GM21515 (cell line): Measurements from ENCODE around the gene KRTAP5-6.

ENCODE experiments used
- ATAC-seq: cut with Tn5 transposase; IDR thresholded peaks from one replicate; pipeline ENCODE4 v1.9.1; 2021; ENCODE audit not compliant: unreplicated experiment

KRTAP5-6 gene

DNA sequence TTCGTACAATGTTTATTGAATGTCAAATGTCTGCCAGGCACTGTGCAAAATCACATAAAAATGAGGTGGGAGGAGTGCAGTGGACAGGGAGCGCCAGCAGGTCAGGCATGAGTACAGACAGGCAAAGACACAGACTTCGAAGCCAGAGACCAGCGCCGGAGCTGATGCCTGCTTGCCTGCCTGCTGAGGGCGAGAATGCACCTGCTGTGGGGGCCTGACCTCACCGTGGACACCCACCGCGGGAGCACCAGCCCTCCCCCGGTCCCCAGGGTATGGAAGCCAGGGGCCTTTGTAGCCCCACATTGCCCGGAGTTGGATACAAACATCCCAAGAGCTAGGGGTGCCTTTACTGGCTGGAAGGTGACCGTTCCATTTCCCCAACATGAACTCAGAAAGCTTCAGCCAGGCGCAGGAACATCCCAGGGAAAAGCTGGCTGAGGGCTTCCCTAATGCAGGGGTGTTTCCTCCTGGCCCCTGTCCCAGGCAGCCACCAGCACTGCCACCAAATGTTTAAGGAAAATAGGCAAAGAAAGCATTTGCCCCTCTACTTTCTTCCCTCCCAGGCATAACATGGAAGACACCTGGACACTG, 35.5 kb downstream of the KRTAP5-6 start:
- no peak for ATAC-seq

DNA sequence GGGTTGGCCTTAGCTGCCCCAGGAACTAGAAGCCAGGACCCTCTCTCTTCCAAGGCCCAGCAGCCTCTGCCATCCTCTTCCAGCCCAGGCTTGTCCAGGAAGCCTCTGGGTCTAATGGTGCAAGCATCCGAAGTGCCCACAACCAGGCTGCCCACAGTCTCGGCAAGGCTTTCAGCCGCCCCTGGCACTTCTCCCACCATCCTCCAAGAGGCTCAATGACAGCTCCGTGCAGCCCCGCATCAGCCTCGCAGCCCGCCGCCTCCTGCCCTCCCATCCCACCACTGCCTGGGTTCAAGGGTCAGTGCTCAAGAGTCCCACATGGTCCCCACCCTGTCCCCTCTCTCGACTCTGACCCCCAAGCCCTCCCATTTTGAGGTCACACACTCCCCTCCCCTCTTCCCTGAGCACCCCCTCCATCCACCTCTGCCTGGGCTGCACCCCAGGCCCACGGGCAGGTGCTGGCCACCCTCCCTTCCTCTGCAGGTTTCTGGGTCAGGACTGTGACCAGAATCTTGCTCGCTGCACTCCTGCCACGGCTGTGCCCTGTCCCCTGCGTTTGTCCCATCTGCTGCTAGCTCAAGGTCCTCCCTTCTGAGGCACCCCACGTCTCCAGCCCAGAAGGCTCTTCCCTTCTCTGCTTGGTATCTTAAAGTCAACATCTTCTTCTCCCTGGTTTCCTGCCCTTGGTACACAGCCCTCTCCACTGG, 36.2 kb downstream of the KRTAP5-6 start:
- no peak for ATAC-seq

DNA sequence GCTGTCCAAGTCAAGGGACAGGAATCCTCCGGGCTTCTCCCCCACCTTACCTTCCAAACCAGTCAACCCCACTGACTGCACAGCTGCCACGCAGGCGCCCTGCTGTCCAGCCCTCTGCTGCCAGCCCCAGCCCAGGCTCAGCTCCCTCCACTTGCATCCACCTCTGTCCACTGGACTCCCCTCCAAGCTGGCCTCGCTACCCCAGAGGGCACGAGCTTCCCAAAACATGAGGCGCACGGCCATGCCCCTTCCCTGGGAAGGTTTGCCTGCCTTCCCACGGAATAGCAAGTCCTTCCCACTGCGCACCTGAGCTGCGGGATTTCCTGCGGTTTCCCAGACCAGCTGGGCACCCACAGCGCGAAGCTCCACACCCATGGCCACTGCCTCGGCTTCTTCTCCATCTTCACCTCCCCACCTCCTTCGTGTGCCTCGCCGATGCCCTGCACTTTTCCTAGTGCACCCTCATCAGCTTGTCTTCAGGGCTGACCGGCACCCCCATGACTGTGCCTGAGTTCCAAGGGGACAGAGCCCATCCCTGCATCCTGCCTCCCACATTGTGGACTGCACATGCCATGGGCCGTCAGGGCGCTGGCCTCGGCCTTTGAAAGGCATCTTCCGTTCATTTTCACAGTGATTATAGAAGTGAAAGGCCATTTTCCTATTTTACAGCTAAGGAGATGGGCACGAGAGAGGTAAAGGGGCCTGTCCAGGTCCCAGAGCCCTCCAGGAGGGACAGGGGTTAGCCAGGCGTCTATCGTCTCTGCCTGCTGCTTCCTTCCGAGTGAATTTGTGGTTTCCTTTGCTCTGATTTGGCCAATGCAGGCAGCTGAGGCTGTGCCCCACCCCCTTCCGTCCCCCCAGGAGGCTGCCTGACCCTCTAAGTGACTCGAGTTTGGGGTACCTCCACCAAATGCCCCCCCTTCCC, 37.0 kb downstream of the KRTAP5-6 start:
- ATAC-seq, result no peak

DNA sequence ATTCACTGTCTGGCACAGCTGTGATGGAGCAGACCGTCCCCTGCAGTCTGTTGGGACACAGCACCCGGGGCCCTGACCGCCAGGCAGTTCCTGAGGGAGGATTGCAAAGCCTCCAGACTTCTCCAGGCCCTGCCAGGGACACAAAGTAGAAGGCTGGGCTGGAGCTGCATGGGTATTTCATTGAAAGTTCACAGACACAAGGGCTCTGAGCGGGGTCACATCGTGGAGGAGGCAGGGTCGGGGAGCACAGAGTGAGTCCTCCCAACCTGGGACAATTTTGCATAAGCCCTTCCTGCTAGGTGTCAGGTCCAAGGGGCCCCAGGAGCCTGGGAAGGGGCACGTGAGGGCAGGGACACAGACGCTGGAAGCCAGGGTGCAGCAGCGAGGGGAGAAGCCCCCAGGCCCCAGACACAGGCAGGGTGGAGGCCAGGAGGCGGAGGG, 37.7 kb downstream of the KRTAP5-6 start:
- ATAC-seq, result no peak

DNA sequence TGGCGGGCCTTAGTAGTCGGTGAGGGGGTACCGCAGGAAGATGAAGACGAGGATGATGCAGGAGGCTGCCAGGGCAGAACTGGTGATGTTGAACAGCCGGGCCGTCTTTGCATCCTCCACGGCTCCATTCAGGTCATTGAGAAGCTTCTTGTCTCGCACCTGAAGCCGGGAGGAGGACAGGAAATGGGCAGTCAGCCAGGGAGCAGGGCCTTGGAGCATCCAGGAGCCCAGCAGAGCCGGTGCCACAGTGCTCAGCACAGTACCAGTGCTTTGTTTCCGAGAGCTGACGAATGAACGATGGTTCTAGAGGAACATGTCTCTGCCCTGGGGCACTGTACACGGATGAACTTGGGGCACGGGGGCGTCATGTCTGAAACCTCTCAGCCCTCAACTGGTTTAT, 38.3 kb downstream of the KRTAP5-6 start:
- no peak for ATAC-seq

DNA sequence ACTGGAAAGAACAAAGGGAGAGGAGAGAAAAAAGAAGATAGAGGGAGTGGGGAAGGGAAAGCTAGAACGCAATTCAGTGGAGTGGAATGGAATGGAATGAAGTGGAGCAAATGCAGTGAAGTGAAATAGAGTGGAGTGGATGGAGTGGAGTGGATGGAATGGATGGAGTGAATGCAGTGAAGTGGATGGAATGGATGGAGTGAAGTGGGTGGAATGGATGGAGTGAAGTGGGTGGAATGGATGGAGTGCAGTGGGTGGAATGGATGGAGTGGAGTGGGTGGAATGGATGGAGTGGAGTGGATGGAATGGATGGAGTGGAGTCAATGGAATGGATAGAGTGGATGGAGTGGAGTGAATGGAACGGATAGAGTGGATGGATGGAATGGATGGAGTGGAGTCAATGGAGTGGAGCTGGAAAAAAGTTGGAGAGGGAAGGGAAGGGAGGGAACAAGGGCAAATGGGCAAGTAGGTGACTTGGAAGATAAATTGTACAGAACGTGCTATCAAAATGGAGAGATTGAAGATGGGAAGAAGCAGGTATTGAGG, 39.5 kb downstream of the KRTAP5-6 start:
- no peak for ATAC-seq

DNA sequence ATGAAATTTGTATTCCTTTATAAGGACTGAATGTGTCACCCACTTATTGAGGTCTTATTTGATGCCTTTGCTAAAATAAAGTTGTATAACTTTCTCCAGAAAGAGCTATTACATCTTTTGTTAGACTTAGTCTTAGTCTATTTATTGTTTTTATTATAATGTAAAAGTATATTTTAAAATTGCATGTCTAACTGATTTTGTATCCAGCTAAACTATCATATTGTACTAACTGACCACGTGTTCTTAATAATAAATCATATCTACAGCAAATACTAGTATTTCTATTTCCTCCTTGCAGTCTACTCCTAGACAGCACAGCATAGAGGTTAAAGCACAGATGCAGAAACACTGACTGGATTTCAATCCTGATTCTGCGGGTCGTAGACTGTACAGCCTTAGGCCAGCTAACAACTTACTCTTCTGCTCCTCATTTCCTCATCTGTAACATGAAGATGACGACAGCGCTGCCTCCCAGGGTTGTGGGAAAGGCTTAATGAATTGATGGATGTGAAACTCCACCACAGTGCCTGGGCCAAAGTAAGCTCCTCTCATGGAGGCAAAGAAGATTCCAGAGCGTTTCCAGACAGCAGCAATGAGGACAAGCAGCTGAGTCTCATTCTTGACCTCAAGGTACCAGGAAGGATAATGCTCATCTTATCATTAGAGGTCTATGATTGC, 40.2 kb downstream of the KRTAP5-6 start:
- ATAC-seq, result no peak

DNA sequence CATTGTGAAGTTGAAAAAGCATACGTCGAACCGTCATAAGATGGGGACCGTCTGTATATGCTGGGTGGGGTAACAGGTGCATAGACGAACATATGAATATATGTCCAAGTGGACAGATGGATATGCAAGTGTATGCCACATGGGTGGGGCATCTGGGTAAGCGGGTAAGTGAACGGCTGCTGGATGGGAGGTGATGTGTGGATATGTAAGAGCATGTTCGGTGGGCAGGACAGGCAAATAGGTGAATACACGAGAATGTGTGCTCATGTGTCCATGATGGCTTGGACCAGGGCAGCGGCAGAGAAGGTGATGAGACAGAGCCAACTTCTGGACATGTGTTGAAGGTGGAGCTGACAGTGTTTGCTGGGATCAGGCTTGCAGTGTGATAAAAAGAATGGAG, 41.4 kb downstream of the KRTAP5-6 start:
- ATAC-seq, result no peak

DNA sequence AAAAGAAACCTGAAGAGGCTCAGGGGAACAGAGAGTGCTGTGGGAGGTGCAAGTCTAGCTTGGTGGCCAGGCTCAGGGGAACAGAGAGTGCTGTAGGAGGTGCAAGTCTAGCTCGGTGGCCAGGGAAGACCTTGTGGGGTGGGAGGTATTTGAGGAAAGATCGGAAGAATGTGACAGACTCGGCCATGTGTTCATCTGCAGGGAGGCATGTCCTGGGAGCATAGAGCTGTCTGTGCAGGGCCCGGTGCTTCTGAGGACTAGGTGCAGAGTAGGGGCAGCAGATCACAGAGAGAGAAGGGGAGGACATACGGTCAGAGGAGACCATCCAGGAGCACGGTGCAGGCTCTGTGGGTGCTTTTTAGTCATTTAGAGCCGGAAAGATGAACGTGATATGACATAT, 42.6 kb downstream of the KRTAP5-6 start:
- ATAC-seq, result no peak

DNA sequence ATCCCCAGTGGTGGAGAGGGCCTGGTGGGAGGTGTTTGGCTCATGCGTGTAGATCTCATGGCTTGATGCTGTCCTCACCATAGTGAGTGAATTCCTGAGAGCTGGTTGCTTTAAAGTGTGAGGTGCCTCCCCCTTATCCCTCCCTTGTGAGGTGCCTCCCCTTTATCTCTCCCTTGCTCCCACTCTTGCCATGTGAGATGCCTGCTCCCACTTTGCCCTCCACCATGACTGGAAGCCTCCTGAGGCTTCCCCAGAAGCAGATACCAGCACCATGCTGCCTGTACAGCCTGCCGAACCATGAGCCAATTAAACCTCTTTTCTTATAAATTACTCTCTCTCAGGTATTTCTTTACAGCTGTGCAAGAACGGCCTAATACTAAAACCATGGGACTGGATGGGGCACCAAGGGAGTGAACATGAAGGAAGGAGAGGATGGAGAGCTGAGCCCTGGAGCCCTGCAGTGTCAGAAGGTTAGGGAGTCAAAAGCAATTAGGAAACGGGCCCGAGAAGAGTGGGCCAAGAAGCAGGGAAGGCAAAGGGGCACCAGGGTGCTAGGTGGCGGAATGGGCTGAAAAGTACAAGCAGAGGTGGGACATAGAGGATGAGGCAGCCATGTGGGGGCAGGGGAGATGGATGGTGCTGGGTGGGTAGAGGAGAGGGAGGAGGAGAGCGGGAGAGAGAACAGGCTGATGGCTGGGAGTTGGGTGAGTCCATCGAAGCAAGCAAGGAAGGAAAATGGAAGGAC, 44.0 kb downstream of the KRTAP5-6 start:
- no peak for ATAC-seq

DNA sequence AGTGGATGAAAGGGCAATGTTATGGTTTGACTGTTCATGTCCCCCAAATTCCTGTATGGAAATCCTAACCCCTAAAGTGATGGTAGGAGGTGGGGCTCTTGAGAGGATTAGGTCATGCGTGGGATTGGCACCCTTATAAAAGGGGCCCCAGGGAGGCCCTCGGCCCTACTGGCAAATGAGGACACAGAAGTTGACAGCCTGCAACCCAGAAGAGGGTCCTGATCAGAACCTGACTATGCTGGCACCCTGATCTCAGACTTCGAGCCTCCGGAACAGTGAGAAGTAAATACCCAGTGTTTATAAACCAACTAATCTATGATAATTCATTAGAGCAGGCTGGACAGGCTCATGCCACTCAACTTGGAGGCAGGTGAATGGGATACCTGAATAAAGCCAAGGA, 44.7 kb downstream of the KRTAP5-6 start:
- ATAC-seq, result no peak

DNA sequence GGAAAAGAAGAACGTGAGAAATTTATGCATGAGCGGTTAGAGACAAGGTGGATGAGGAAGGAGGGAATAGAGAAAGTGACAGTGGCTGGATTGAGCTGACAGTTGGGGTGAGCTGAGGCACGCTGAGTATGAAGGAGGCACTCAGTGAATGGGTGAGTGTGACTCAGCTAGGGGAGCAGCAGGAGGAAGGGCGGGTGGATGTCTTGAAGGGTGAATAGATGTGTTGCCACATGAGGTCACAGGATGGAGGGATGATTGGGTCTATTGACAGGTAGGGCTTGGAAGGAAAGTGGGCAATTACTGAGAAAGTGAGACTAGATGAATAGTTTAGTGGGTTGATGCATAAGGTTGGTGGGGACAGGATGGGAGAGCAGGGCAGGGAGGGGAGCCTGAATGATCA, 45.4 kb downstream of the KRTAP5-6 start:
- no peak for ATAC-seq

DNA sequence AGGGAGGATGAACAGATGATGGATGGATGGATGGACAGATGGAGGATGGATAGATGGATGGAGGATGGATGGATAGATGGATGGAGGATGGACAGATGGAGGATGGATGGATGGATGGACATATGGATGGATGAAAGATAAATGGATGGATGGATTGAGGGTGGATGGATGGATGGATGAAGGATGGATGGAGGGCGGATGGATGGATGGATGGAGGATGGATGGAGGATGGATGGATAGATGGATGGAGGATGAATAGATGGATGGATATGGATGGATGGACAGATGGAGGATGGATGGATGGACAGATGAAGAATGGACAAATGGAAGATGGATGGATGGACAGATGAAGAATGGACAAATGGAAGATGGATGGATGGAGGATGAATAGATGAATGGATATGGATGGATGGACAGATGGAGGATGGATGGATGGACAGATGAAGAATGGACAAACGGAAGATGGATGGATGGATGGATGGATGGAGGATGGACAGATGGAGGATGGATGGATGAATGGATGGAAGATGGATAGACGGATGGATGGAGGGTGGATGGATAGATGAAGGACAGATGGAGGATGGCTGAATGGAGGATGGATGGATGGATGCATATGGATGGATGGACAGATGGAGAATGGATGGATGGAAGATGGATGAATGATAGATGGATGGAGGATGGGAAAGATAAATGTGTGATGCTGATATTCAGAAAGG, 46.0 kb downstream of the KRTAP5-6 start:
- no peak for ATAC-seq

DNA sequence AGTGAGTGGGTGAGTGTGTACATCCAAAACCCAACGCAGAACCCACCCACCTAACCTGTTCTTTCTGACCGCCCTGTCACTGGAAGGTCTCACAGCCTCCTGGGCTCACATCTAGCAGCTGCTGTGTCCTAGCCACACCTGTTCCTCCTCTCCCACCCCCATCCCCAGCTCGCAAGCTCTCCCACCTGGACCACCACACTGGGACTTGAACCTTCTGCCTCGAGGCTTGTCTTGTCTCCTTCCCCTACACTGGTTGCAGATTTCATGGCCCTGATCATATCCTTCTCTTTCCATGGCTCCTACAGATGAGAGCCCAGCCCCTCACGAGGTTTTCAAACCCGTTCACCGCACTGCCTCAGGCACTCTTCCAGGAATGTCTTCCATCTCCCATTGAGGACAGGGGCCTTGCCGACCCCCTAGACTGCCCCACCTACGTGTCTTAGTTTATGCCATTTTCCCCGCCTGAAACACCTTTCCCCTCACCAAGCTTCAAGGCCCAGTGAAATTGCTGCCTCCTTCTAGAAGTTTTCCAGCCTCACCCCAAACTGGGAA, 46.7 kb downstream of the KRTAP5-6 start:
- ATAC-seq, result no peak

DNA sequence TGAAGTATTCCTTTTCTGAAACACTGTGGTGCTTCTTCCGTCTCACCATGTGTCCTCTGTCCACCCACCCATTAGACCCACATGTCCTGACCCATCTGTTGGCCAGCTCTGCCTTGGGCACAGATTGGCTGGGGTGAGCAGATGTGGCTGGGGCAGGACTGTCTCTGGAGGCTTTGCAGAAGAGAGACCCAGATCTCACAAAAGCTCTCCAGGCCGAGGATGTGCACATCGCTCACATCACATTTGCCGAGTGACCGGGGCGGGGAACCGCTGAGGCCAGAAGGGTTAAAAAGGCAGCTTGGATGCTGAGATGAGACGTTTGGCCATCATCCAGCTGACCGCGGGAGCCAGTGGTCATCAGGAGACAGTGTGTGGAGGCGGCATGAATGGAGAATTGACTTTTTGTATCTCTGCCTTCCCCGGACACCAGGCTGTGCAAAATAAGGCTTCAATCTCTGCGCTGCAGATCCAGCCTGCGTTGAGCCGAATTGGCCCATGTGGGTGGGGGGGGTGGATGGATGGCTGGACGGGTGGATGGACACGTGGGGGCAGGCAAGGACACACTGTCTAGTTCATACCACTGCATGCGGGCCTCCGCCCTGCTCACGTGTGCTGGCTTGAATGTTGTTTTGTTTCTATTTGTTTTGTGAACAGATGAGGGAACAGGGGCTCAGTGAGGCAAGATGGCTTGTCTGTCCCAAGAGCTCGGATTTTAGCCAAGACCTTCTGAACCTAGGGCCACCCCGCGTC, 47.3 kb downstream of the KRTAP5-6 start:
- no peak for ATAC-seq

DNA sequence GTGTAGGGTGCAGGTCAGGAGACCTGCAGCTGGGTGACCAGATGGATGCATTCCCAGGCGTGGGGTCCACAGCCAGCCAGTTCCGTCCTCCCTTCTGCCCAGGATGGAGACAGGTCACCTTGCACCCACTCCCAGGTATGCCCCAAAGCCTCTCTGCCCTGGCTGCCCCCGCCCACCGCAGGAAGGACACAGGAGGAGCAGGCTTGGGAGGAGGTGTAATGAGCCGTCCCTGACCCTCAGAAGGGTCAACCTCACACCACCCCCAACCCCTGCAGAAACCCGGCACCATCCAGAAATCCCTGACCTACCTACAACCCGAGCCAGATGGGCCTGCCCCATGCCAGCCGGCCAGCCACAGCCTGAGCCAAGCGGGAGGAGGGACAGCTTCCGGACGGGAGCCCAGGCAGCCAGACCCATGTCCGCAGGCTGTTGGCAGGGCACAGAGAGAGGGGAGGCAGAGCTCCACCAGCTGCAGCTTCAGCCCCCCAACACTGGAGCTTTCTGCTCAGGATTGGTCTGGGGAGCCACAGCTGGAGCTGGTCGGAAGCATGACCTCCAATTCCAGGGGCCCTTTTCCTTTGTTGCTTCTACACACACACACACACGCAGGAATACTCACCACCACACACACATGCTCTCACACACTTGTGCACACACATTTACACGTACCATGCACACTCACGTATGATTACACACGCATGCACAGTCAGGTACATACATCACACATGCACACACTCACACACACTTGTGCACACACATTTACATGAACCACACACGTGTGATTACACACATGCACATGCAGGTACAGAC, 48.1 kb downstream of the KRTAP5-6 start:
- no peak for ATAC-seq

DNA sequence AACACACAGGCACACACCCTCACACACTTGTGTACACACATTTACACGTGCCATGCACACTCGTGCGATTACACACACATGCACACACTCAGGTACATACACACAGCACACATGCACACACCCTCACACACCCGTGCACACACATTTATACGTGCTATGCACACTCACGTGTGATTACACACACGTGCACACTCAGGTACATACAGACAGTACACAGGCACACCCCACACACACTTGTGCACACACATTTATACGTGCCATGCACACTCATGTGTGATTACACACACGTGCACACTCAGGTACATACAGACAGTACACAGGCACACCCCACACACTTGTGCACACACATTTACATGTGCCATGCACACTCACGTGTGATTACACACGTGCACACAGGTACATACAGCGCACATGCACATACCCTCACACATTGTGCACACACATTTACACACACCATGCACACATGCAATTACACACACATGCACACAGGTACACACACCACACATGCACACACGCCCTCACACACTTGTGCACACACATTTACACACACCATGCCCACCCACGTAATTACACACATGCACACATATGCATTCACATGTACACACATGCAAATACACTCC, 48.8 kb downstream of the KRTAP5-6 start:
- ATAC-seq, result no peak
